Hepatocyte (in vitro differentiated cells): ENCODE measurements around the gene LDLRAD2.
"Not testable (repeated sequence)": the region's sequence is repeated elsewhere in the genome, so short reads cannot be mapped to it uniquely, and the experiment has no call there.

ENCODE experiments used
- EZH2 ChIP-seq: fragments of 200-600 bp; sonication (generic); IDR thresholded peaks from 2 replicates; pipeline ENCODE4 v1.6.1; 2016; ENCODE audit warnings: antibody characterized with exemption, mild to moderate bottlenecking, borderline replicate concordance
- EZH2phosphoT487 ChIP-seq: fragments of 200-600 bp; sonication (generic); IDR thresholded peaks from one replicate; pipeline ENCODE4 v1.6.1; 2018; ENCODE audit warnings: antibody characterized with exemption, mild to moderate bottlenecking, low read depth, moderate library complexity; ENCODE audit not compliant: unreplicated experiment, severe bottlenecking
- TF ChIP-seq, protein P1 (sequence below): fragments of 200-600 bp; sonication (generic); IDR thresholded peaks from 2 replicates; pipeline ENCODE4 v1.5.1; 2016; ENCODE audit warnings: antibody characterized with exemption, mild to moderate bottlenecking; ENCODE audit not compliant: poor library complexity

DNA sequence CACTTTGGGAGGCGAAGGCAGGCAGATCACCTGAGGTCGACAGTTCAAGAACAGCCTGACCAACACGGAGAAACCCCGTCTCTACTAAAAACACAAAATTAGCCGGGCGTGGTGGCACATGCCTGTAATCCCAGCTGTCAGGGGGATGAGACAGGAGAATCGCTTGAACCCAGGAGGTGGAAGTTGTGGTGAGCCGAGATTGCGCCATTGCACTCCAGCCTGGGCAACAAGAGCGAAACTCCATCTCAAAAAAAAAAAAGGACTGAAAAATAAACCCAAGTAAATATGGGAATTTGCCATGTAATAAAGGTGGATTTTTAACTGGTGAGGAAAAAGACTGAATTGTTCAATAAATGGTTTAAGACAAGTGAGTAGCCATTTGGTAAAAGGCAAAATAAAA lies 40.4 kb upstream of the LDLRAD2 start:
- TF ChIP-seq EZH2phosphoT487, EZH2: not testable (repeated sequence)
- TF ChIP-seq, protein P1, sequence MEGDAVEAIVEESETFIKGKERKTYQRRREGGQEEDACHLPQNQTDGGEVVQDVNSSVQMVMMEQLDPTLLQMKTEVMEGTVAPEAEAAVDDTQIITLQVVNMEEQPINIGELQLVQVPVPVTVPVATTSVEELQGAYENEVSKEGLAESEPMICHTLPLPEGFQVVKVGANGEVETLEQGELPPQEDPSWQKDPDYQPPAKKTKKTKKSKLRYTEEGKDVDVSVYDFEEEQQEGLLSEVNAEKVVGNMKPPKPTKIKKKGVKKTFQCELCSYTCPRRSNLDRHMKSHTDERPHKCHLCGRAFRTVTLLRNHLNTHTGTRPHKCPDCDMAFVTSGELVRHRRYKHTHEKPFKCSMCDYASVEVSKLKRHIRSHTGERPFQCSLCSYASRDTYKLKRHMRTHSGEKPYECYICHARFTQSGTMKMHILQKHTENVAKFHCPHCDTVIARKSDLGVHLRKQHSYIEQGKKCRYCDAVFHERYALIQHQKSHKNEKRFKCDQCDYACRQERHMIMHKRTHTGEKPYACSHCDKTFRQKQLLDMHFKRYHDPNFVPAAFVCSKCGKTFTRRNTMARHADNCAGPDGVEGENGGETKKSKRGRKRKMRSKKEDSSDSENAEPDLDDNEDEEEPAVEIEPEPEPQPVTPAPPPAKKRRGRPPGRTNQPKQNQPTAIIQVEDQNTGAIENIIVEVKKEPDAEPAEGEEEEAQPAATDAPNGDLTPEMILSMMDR: not testable (repeated sequence)
